Activated effector memory CD4-positive, alpha-beta T cell treated with Interleukin-2 at 50 U/mL for 16 hours (primary cell): ENCODE measurements around the gene TWIST2.

Source experiments
- DNase-seq: peaks from one replicate; pipeline ENCODE4 v3.0.0-alpha.2; 2020

The TWIST2 gene

DNA sequence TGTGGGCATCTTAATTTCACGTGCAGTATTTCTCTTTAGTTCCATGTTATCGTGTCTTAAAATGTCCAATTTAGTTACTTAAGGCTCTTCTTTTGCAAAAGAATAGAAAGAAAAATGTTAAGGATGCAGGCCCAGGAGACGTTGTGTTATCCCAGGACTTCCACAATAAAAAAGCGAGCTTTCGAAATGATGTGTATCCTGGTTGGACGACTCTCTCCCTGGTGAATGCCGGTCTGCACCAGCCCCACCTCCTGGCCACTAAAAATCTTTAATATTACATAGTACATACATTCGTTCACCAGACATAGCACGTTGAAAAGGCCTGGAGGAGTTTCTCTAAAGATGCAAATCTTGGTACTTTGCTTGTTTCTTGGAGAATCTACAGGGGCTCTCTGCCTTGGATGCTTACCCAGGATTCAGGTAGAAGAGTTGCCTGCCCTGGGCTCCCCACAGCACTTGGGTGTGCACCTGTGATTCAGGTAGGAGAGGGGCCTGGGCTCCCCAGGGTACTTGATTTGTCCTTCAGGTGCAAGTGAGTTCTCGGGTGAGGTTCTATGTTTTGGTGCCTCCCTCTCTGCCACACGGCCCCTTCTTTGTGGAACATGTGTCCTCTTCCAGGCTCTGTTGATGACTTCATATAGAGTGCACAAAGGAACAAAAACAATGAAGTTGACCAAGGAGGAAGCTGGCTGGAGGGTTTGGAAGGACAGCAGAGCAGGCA, 26.6 kb downstream of the TWIST2 start:
- DNase-seq, result no peak

DNA sequence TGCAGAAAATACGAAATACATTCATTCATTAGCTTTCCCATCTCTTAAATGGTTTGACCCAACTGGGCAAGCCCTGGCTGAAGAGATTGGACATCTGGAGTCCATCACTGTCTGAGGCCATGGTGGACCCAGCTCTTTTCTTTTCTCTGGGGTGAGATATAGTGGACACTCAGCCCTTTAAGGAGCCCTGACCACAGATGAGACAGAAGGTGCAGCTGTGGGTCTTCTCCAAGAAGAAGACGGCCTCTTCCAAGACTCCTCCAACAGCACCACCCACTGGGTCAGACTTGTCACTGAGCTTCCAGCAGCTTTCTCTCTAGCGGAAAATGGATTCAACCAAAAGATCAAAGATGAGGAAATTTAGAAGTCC, 27.2 kb downstream of the TWIST2 start:
- DNase-seq, result no peak

DNA sequence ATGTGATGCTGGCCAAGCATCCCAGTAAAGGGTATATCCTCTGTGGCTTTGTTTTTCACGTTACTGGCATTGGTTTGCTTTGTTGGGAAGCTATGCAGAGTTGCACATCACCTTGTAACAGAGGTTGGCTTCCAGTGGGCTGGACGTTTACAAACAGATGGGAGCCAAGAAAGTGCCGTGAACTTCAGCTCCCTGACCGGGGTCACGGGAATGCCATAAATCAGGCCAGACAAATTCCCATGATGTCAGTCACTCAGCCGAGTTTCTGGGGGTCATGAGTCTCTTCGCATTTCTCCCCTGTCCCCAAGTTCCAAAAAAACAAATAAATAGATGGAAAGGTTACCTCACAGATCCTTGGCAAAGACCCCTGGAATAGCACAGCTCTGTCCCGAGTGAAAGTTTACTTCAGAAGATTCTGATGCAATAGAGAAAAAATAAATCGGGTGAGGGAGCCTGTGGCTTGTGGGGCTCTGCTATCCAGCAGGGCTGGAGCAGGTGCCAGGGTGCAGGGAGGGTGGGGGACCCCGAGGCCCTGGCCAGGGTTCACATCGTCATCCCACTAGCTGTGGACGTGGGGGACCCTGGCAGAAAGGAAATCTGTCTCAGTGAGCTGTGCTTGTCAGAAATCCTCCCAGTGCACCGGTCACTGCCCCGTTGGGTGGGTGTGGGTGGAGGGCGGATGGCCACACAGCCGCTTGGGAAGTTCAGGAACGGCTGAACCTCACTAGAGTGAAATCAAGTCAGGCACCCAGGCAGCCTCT, 27.8 kb downstream of the TWIST2 start:
- DNase-seq, result no peak

DNA sequence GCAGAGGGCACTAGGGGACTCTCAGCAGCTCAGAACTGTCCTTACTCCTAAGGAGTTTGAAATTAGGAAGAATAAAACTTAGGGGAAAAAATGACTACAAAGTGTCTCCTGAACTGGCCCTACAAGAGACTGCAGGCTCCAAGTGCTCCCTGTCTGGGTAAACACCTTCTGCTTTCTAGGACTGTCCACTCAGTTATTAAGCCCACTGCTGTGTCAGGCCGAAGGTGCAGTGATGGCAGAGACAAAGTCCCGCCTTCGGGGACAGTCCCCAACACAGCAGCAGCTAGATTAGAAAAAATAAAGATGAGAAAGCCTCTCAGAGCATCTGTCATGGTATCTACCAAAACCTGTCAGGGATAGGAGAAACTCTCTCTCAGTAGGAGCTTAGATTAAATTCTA, 28.3 kb downstream of the TWIST2 start:
- DNase-seq, result no peak

DNA sequence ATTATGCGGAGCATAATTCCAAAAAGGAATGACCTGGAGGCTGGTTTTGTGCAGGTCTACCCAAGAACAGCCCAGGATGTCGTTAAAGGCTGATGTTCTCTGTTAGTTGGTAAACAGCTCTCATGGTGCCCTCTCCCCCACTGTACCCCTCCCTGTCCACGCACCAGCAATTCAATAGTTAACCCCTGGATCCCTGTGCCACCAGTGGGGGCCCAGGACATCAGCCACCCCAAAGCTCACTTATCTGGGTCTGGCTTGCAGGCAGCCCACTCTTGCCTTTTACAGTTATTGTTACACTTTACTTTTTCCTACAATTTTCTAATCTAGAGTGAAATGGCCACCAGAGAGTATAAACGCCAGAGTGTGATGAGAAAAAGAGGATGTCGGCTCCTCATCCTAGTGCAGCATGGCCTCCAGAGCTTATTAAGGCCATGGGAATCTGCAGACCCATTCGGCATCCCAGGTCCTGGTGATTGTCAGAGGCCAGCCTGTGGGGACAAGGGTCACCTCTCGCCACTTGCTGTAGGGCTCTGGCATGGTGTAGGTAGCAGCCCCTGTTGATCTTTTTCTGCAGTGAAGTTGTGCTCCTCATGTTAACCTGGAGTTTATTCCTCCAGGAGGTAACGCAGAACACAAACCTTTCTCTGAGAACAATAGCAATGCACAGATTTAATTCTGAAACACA, 30.3 kb downstream of the TWIST2 start:
- DNase-seq, result no peak

DNA sequence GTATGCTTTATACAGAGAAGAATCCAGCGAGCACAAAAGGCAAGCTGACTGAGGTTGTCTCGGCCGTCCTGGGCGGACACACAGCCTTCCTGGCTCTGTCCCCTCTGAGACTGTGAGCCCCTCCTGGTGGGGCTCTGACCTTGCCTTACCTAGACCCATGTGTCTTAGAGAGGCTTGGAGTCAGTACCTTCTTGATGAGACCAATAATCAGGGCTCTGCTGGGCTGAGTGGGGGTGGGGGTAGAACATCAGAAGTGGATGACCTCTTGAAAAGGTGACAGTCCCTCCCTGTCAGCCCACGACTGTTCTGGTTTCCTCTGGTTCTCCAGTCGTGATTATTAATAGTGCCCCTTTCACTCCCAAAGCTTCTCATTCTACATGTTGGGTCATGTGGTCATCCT, 31.2 kb downstream of the TWIST2 start:
- no peak for DNase-seq

DNA sequence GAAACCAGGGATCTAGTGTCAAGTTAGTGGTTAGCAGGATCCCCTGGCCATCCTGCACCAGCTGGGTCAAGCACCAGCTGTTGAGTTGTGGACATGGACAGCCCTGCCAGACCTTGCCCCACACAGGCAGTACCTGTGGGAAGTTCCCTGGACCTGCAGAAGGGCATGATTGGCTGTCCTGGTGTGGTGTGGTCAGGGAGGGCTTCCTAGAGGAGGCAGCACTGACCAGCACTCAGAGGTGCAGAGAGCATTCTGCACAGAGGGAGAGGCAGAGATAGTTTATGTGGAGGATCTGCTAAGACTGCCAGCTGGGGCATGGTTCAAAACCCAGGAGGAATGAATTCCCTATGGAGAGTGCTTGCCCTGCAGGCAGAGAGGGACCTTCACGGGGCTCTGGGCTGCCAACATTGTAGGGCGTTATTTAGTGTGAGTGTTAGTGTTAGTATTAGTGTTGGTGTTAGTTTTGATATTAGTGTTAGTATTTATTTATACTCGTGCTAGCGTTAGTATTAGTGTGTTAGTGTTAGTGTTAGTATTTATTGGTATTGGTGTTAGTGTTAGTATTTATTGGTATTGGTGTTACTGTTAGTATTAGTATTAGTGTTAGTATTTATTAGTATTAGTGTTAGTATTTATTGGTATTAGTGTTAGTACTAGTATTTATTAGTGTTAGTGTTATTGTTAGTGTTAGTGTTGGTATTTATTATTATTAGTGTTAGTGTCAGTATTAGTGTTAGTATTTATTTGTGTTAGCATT, 31.9 kb downstream of the TWIST2 start:
- no peak for DNase-seq

DNA sequence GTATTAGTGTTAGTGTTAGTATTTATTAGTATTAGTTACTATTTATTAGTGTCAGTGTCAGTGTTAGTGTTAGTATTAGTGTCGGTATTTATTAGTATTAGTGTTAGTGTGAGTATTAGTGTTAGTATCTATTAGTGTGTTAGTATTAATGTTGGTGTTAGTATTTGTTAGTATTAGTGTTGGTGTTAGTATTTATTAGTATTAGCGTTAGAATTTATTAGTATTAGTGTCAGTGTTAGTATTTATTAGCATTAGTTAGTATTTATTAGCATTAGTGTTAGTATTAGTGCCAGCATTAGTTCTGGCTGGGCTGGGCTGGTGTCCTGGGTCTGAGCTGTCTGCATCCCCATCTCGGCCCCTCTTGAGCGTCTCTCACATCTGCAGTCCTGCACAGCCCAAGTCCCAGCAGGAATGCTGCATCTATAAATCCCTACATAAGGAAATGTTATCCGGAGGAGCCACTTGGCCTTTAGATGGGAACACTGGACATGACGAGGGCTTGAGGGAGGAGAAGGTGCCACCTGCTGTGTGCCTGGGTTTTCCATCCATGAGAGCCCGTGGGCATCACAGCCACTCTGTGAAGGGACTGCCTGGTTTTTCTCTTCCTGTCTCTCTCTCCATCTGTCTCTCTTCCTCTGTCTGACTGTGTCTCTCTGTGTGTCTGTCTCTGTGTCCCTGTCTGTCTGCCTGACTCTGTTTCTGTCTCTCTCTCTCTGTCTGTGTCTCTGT, 33.6 kb downstream of the TWIST2 start:
- no peak for DNase-seq

DNA sequence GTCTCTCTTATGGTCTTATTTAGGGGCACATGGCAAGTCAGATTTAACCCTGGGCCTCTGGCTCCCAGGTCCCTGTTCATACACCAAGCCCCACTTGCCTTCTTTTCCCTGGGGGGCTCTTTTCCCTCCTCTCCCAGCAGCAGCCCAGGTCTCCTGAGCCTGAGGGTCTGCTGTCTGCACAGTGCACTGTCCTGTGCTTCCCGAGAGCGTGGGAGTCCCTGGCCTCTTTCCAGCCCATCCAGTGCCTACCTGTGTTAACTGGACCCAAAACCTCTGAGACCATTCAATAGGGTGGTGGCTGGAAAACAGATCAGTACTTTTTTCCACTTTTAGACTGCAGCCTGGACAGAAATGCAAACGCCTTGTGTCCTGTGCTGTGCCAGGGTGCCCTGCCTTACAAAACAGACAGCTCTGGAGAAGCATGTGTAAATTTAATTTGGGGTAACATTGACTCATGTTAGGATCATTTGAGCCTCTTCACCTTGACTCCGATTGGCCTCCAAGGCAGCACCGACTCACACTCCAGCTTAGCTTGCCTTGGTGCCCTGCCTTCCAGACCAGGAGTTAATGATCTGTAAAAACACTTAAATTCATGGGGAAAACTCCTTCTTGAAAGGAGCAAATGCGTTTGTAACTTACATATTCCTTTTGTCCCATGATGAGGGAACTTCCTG, 34.3 kb downstream of the TWIST2 start:
- DNase-seq, result no peak

DNA sequence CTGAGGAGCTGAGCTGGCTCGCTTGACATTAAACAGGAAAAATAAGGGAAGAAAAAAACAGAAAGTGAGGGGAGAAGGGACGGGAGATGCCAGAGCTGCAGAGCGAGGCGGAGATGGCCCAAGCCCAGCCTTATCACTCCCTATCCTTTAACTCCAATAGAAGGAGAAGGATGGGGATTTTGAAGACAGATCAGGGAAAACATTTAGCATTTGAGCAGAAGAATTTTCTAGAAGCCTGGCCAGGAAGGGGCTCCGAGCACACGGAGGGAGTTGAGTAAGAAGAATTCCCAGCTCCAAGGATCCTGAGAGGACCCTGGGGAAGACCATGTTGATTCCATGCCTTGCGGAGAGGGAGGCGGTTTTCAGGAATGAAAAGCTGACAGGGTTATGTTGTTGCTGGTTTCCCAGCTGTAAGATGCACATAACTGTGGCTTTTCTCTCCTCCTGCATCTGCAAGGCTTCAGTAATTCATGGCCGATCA, 35.6 kb downstream of the TWIST2 start:
- DNase-seq, result no peak

DNA sequence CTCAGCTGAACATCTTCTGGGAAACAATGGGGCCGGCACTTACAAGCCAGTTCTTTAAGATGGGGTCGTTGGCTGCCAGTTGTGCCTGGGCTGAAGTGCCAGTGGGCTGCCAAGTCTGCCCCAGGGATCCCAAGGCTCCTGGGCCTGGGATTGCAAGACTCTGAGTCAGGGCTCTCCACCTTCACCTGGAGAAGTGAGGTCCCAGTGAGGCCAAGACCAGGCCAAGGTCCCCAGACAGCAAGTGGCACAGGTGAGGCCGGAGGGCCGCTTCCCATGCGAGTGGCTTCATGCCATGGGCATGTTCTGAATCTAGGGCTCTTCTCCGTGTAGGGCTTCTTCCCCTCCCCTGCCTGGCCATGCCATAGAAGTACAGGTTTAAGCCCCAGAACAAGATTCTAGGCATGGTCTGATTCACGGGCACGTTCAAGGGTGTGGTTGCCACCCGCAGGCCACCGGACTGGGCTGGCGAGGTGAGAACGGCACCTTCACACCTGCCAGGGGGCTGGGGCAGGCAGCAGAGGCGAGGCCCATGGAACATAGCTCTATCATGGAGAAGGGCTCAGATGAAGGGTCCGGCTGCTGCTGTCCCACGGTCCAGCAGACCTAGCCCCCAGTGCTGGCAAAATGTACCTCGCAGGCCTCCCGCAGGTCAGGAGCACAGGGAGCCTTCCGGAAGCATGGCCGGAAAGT, 36.4 kb downstream of the TWIST2 start:
- DNase-seq, result no peak

DNA sequence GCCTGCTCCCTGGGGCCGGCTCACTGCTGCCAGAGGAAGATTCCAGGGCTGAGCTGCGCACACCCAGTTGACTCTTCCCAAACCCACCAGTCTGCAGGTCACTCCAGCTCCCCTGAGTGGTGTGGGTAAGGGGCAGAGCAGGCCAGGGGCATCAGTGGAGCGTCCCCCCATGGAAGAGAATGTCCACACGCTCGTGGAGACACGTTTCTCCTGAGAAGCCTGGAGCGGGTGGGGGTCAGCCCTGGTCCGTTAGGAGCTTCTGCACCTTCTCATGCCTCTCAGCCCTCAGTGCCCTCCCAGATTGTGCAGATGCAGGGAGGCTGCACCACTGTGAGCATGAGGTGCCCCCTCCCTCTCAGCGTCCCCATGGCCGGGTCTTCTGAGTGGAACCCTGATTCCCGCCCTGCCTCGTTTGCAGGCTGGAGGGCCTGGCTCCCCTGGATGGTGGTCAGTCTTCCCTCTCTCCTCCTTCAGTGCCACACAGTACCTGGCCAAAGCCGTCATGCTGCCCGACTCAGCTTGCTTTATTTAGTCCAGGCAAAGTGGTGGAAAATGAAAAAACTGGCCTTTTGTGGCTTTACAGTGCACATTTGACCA, 37.0 kb downstream of the TWIST2 start:
- DNase-seq, result no peak

DNA sequence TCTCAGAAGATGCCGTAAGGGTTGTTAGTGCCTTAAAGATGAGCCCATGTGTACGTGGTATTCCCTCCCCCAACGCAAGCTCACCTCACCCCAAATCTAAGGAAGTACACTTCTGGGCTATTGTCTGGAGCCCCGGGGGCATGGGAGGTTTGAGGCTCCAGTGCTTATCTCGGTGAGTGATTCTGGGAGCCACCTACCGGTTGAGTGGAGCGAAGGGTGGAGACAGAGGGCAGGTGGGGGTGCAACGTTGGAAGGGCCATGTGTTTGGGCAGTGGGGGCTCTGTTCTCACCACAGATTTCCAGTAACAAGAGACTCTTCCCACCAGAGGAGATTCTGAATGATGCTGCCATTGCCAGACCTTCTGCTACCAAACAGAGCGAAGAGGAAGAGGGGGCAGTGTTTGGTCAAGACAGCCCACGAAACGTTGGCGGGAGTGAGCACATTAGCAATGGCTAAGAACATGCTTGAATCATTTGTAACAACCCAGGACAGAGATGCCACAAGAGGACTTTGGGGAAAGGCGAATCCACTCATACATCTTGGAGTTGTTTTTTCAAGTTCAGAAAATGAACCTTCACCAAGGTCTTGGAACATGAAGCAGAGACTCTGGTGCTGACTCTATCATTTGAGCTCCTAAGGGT, 38.7 kb downstream of the TWIST2 start:
- no peak for DNase-seq

DNA sequence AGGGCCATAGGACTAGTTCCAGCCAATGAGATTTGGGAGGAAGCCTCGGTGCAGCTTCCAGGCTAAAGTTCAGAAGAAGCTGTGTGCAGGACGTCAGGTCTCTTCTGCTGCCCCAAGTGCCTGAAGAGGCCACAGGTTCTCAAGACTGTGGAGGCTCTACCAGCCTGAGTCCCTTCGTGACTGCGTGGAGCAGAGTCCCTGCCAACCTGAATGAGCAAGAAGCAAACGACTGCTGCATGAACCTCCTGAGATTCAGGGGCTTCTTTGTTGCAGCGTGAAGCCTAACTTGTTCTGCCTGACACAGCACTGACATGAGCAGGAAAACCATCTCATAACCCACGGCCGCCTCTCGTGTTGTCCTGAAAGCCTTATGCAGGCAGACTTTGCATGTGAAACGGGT, 39.7 kb downstream of the TWIST2 start:
- DNase-seq, result no peak

DNA sequence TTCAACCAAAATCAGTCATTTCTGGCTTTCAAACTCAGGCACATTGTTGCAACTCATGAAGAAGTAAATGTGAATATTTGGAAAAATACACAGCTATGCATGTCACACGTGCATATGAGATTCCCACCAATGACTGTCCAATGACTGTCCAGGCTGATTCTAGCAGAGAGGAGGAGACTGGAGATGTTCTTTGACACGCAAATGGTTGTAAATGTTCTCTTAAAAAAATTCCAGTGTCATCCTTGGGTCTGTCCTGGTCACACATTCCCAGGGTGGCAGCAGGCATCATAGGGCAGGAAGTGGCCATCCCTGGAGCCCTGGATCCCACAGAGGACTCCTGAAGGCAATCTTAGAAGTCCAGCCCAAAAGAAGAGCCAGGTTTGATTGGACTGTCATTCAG, 40.9 kb downstream of the TWIST2 start:
- no peak for DNase-seq

DNA sequence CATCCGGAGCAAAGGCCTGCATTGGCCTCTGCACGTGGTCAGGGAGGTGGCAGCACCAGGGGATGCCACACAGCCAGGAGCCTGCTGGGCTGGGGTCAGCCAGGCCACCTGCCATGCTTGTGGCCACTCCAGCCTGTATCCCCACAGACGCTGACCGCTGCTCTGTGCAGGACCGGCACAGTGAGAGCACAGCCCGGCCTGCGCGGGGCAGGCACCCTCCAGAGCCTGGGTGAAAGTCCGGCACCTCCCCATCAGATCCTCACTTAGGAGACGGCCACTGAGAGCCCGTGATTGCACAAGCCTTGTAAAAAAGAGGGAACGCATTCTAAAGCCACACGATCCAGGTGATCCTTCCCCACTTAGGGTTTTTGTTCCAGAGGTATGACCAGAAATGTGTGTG, 42.2 kb downstream of the TWIST2 start:
- no peak for DNase-seq

DNA sequence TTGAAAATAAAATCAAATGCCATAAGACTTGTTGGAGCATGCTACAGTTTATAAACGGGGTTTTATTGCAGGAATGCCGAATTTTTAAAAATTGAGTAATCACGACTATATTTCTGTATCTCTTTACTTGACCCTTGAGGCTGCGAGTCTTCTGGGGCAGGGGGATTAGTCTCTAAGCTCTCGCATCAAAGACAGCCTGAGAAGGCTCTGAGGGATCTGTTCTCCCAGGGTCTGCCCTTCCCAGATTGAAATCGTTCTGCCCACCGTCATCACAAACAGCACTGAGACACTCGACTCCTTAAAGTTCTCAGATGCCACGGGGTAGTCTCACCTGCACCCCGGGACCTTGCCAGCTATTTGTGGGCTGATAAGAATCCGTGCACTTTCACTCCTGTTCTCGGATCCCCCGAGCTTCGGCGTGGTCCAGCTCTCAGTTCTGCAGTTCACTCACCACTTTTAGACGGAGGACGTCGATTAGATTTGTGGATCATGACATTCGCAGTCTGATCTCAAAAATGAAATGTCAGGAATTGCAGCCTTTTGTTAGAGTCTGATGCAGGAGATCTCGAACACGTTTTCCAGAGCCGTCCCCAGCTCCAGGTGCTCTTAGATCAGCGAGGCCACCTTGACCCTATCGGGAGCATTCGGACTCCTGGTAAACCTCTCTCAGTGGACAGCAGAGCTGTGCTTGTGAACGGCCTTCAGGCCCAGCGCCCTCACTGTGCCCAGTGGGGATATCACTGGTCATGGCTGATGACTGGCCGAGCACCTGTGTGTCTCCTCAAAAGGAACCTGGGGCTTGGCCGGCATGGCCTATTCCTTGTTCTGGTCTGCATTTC, 43.0 kb downstream of the TWIST2 start:
- DNase-seq, result no peak

DNA sequence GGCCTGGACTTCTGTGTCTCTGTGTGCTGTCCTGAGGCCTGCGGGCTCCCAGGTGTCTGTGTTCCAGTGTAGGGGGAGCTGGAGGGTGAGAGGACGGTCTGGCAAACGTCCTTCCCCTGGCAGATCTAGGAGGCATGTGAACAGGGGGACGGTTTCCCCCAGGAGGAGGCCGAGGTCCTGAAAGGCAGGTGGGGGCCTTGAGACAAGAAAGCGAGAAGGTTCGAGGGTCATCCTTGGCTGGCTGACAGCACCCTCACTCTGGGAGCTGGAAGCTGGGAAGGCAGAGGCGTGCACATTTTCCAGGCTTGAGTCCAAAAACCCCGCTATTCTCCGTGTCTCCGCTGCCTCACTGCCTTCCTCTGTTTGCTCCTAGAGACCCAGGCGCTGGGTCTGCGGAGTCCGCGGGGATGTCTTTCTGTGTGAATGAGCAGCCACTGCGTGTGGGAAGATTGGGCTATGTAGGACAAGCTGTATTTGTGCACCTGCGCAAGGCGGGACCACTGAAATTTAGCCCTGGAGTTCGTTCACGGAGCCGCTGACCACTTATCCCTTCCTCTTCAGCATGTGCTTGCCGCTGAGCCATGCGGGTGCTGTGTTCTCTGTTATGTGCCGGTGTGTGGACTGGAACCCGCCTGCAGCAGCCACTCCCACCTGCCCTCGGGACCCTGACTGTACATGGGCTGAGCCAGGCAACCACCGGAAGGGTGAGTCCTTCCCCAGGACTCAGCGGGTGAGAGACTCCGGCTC, 43.7 kb downstream of the TWIST2 start:
- DNase-seq, result no peak

DNA sequence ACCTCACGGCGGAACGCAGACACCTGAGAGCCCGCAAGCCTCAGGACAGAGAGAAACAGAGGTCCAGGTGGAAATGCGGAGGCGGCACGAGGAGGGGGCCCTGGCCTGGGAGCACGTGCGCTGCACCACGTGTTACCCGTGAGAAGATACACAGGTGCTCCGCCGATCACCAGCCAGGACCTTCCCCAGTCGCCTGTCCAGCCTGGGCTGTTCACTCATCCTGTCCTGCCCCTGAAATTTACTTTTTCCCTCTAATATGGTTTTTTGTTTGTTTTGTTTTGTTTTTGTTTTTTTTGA, 44.3 kb downstream of the TWIST2 start:
- DNase-seq, result no peak
